ENCODE measurements around the gene NKAIN1. TPM values are rescaled to one million over a fixed set of nuclear protein-coding genes. Genes with fewer than 3 reads are reported as not detected.

The NKAIN1 gene
- total and polyA plus RNA-seq, 2 of the 13 experiments (the other 11 are each of a cell fraction or from before 2014, with no cell fraction given), result 0.29 to 0.40 TPM

DNA sequence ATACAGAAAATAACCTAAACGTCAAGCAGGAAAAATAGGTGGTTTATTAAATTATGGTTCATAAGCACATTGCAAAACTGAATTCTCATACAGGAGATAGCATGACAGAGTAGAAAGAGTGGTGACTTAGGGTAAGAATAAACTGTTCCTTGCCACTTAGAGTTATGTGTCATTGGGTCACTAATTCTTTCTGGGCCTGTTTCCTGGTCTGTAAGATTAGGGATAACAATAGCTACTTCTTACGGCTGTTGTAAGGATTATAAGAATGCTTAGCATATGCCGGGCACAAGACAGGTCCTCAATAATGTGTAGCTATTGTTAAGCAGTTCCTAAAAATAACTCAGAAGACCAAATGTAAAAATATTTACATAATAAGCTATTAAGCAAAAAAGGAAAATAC lies 32.7 kb upstream of the NKAIN1 start:
- DNase-seq (ENCODE audit: low spot score) (no peak), FAIRE-seq (no peak), ATAC-seq (no peak)
- BruUV-seq (replicated peaks), result no TSS peak
- Histone ChIP-seq H3K27ac (ENCODE audit: extremely low read length, insufficient read depth, low read length) (no peak overlapping the region), H2AFZ (ENCODE audit: low read length) (no peak overlapping the region), H3K4me1 (ENCODE audit: insufficient read depth, low read length) (no peaks in the 10 kb centered on the region), H3K79me2 (ENCODE audit: insufficient read depth, low read length) (peaks cover 3% of the 10 kb centered on the region), H3K4me3 (replicated peaks in 1 of 3; ENCODE audit: insufficient read depth in 1 of 3, low read depth in 2 of 3, low read length in 3 of 3) (no peak overlapping the region), H3K27me3 (ENCODE audit: control insufficient read depth in 1 of 2, insufficient read depth in 2 of 2, low read length in 2 of 2) (no peaks in the 10 kb centered on the region), H3K9me3 (ENCODE audit: low read length) (no peaks in the 10 kb centered on the region), H3K4me2 (ENCODE audit: low read depth, low read length) (no peak overlapping the region), H4K20me1 (ENCODE audit: insufficient read depth, low read length) (no peaks in the 10 kb centered on the region), H3K36me3 (replicated peaks in 1 of 2; ENCODE audit: control insufficient read depth in 1 of 2, insufficient read depth in 2 of 2, low read length in 2 of 2) (peaks cover 23 to 75% of the 10 kb centered on the region in 2 experiments), H3K9ac (ENCODE audit: insufficient read depth, low read depth, low read length) (no peak overlapping the region)
- in situ Hi-C loops (cut with HindIII; ENCODE audit: extremely low pct_ligation_motif_present, low pct_unique_long_range_greater_than_20kb) (no loop called here), intact Hi-C loops (cut with micrococcal nuclease; ENCODE audit: unreplicated experiment) (no loop called here)
- ChIA-PET CTCF (ENCODE audit: low intra/inter-chr PET ratio, low total read pairs) (no interaction called here), POLR2A (interaction anchor here (2.7 kb wide), 1 partner anchor 24 kb away, joined by 8 read pairs; the partner anchor contains the start of genes SNRNP40 and ZCCHC17)
- WGBS (ENCODE audit: low lambda C conversion rate), result 98% methylated on average over 3 of the region's 3 CpGs
- TF ChIP-seq EP300 (IDR thresholded peaks at IDR 0.05; ENCODE audit: low read depth in 2 of 2, low read length in 2 of 2) (no peak), EP300 (CRISPR knock-in tag; IDR thresholded peaks at IDR 0.05; ENCODE audit: borderline replicate concordance) (no peak), ZNF883 (CRISPR knock-in tag; IDR thresholded peaks at IDR 0.05; ENCODE audit: not compliant biosample characterization) (no peak), ZNF484 (CRISPR knock-in tag; IDR thresholded peaks at IDR 0.05; ENCODE audit: borderline replicate concordance, low read depth) (no peak), ZNF558 (CRISPR knock-in tag; IDR thresholded peaks at IDR 0.05; ENCODE audit: borderline replicate concordance) (no peak), IKZF4 (CRISPR knock-in tag; IDR thresholded peaks at IDR 0.05; ENCODE audit: borderline replicate concordance, low read depth, not compliant biosample characterization) (no peak), ZBTB42 (CRISPR knock-in tag; IDR thresholded peaks at IDR 0.05) (no peak), JUN (CRISPR knock-in tag; IDR thresholded peaks at IDR 0.05) (no peak), ZNF12 (CRISPR knock-in tag; IDR thresholded peaks at IDR 0.05) (no peak)
- TF ChIP-seq, protein P1, sequence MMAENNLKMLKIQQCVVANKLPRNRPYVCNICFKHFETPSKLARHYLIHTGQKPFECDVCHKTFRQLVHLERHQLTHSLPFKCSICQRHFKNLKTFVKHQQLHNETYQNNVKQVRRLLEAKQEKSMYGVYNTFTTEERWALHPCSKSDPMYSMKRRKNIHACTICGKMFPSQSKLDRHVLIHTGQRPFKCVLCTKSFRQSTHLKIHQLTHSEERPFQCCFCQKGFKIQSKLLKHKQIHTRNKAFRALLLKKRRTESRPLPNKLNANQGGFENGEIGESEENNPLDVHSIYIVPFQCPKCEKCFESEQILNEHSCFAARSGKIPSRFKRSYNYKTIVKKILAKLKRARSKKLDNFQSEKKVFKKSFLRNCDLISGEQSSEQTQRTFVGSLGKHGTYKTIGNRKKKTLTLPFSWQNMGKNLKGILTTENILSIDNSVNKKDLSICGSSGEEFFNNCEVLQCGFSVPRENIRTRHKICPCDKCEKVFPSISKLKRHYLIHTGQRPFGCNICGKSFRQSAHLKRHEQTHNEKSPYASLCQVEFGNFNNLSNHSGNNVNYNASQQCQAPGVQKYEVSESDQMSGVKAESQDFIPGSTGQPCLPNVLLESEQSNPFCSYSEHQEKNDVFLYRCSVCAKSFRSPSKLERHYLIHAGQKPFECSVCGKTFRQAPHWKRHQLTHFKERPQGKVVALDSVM (CRISPR knock-in tag; IDR thresholded peaks at IDR 0.05), result no peak
- TF ChIP-seq, protein P2, sequence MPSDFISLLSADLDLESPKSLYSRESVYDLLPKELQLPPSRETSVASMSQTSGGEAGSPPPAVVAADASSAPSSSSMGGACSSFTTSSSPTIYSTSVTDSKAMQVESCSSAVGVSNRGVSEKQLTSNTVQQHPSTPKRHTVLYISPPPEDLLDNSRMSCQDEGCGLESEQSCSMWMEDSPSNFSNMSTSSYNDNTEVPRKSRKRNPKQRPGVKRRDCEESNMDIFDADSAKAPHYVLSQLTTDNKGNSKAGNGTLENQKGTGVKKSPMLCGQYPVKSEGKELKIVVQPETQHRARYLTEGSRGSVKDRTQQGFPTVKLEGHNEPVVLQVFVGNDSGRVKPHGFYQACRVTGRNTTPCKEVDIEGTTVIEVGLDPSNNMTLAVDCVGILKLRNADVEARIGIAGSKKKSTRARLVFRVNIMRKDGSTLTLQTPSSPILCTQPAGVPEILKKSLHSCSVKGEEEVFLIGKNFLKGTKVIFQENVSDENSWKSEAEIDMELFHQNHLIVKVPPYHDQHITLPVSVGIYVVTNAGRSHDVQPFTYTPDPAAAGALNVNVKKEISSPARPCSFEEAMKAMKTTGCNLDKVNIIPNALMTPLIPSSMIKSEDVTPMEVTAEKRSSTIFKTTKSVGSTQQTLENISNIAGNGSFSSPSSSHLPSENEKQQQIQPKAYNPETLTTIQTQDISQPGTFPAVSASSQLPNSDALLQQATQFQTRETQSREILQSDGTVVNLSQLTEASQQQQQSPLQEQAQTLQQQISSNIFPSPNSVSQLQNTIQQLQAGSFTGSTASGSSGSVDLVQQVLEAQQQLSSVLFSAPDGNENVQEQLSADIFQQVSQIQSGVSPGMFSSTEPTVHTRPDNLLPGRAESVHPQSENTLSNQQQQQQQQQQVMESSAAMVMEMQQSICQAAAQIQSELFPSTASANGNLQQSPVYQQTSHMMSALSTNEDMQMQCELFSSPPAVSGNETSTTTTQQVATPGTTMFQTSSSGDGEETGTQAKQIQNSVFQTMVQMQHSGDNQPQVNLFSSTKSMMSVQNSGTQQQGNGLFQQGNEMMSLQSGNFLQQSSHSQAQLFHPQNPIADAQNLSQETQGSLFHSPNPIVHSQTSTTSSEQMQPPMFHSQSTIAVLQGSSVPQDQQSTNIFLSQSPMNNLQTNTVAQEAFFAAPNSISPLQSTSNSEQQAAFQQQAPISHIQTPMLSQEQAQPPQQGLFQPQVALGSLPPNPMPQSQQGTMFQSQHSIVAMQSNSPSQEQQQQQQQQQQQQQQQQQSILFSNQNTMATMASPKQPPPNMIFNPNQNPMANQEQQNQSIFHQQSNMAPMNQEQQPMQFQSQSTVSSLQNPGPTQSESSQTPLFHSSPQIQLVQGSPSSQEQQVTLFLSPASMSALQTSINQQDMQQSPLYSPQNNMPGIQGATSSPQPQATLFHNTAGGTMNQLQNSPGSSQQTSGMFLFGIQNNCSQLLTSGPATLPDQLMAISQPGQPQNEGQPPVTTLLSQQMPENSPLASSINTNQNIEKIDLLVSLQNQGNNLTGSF (CRISPR knock-in tag; IDR thresholded peaks at IDR 0.05), result no peak
- TF ChIP-seq, protein P3, sequence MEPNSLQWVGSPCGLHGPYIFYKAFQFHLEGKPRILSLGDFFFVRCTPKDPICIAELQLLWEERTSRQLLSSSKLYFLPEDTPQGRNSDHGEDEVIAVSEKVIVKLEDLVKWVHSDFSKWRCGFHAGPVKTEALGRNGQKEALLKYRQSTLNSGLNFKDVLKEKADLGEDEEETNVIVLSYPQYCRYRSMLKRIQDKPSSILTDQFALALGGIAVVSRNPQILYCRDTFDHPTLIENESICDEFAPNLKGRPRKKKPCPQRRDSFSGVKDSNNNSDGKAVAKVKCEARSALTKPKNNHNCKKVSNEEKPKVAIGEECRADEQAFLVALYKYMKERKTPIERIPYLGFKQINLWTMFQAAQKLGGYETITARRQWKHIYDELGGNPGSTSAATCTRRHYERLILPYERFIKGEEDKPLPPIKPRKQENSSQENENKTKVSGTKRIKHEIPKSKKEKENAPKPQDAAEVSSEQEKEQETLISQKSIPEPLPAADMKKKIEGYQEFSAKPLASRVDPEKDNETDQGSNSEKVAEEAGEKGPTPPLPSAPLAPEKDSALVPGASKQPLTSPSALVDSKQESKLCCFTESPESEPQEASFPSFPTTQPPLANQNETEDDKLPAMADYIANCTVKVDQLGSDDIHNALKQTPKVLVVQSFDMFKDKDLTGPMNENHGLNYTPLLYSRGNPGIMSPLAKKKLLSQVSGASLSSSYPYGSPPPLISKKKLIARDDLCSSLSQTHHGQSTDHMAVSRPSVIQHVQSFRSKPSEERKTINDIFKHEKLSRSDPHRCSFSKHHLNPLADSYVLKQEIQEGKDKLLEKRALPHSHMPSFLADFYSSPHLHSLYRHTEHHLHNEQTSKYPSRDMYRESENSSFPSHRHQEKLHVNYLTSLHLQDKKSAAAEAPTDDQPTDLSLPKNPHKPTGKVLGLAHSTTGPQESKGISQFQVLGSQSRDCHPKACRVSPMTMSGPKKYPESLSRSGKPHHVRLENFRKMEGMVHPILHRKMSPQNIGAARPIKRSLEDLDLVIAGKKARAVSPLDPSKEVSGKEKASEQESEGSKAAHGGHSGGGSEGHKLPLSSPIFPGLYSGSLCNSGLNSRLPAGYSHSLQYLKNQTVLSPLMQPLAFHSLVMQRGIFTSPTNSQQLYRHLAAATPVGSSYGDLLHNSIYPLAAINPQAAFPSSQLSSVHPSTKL (CRISPR knock-in tag; IDR thresholded peaks at IDR 0.05), result no peak

Data from HepG2 (cell line).